ENCODE results near the gene PLA2G4B.

Gene PLA2G4B

GRCh38 chr15:41854443-41854842 lies 15.8 kb downstream of the PLA2G4B start:
- no peak for TF ChIP-seq CTCF (conservative IDR thresholded peaks at IDR 0.05; ENCODE audit: low read depth, low read length)
- DNase-seq (ENCODE audit: low read depth): no peak

GRCh38 chr15:41855261-41855961 lies 16.8 kb downstream of the PLA2G4B start:
- DNase-seq (ENCODE audit: low read depth): no peak
- no peak for TF ChIP-seq CTCF (conservative IDR thresholded peaks at IDR 0.05; ENCODE audit: low read depth, low read length)

More at GRCh38 chr15:41854443-41854842, 15.8 kb downstream of the PLA2G4B start:
- H3K4me3 ChIP-seq (ENCODE audit: low read depth, low read length): no peak overlapping the region

GRCh38 chr15:41856262-41856661 lies 17.6 kb downstream of the PLA2G4B start:
- no peak for DNase-seq (ENCODE audit: low read depth)
- no peak overlapping the region for H3K4me3 ChIP-seq (ENCODE audit: low read depth, low read length)
- no peak for TF ChIP-seq CTCF (conservative IDR thresholded peaks at IDR 0.05; ENCODE audit: low read depth, low read length)

More at GRCh38 chr15:41855261-41855961, 16.8 kb downstream of the PLA2G4B start:
- no peak overlapping the region for H3K4me3 ChIP-seq (ENCODE audit: low read depth, low read length)

GRCh38 chr15:41856716-41857115 lies 18.1 kb downstream of the PLA2G4B start:
- DNase-seq (ENCODE audit: low read depth): no peak
- H3K4me3 ChIP-seq (ENCODE audit: low read depth, low read length): no peak overlapping the region
- TF ChIP-seq CTCF (conservative IDR thresholded peaks at IDR 0.05; ENCODE audit: low read depth, low read length): no peak

- DNase-seq (ENCODE audit: low read depth): no peak
- no peak overlapping the region for H3K4me3 ChIP-seq (ENCODE audit: low read depth, low read length)
- TF ChIP-seq CTCF (conservative IDR thresholded peaks at IDR 0.05; ENCODE audit: low read depth, low read length): no peak
Measured at GRCh38 chr15:41857316-41857715, 18.7 kb downstream of the PLA2G4B start.

GRCh38 chr15:41858756-41859155 lies 20.1 kb downstream of the PLA2G4B start:
- H3K4me3 ChIP-seq (ENCODE audit: low read depth, low read length): no peak overlapping the region
- DNase-seq (ENCODE audit: low read depth): no peak
- no peak for TF ChIP-seq CTCF (conservative IDR thresholded peaks at IDR 0.05; ENCODE audit: low read depth, low read length)

All from choroid plexus epithelial cell (primary cell).